HG03378 (cell line): ENCODE results near the gene SPATS2.

Source experiments
- ATAC-seq: cut with Tn5 transposase; IDR thresholded peaks from one replicate; pipeline ENCODE4 v1.9.1; 2021; ENCODE audit warnings: mild to moderate bottlenecking, moderate library complexity; ENCODE audit not compliant: unreplicated experiment

The SPATS2 gene

GRCh38 chr12:49335955-49336644, 31.2 kb upstream of the SPATS2 start:
- ATAC-seq, result no peak

GRCh38 chr12:49336645-49337584, 30.3 kb upstream of the SPATS2 start, which contains the start of gene C1QL4:
Gene C1QL4, minus strand, starts transcription at chr12:49337188. Its CDS starts 711 bp downstream, at chr12:49336477.
- no peak for ATAC-seq

- ATAC-seq, result no peak
Measured at GRCh38 chr12:49338830-49339463, 28.3 kb upstream of the SPATS2 start.

DNA sequence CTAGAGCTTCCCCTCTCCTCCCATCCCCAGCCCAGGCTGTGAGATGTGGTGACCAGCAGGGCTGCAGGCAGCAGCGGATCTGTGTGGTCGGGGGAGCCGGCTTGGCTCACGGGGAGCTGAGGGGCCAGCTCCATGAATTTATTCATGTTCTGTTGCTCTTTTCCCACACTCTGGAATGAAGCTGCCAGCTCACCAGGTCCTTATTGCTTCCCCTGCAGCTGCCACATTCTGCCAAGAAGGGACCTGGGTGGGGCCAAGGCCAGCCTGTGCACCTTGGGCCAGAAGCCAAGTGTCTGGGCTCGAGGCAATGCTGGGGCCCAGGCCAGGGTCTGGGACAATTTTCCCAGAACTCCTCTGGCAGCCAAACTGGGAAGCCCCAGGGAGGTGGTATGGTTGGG, 27.8 kb upstream of the SPATS2 start:
- ATAC-seq, result no peak

GRCh38 chr12:49340095-49340870, 27.0 kb upstream of the SPATS2 start:
- no peak for ATAC-seq

DNA sequence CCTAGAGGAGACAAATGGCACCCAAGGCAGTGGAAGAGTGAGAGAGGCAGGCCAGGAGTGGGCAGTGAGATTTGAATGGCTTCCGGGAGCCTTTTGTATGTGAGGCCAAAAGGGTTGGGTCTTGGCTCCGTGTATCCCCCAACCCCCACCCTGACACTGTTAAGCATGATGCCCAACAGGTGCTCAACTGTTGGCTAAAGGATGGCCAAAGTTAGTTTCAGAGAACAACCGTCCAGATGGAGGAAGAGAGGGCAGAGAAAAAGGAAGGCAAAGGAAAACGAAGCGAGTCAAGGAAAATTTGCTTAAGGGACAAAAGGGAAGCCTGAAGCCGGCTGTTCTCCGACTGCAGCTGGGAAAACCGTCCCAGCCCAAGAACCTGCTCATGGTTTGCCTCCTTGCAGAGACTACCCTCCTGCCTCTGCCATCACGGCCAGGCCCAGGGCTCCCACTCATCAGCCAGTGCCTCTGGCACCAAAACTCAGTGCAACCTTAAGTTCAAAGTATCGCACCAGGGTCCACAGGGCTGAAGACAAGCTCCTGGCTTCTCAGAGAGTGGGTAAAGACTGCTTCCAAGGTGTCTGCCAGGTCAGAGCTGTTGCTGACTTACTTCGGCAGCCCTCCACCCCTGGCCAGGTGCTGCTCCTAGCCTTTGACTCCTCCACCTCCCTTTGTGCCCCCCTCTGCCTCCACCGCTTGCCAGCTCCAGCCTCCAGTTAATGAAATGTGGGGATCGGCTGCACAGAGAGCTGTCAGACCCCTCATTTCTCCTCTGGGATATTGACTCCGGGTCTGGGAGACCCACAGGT, 26.1 kb upstream of the SPATS2 start:
- no peak for ATAC-seq

DNA sequence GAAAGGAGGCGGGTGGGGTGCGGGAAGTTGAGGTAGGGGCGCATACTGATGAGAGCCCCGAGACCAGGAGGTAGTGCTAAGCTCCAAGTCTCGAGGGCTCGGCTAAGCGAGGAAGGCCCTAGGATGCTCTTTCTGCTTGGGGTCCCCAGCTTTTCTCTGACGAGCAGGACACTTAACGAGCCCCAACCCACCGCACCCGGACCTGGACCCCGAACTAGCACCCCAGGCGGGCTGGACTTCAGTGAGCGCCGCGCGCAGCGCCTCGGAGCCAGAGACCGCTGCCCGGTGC, 25.5 kb upstream of the SPATS2 start:
- no peak for ATAC-seq

DNA sequence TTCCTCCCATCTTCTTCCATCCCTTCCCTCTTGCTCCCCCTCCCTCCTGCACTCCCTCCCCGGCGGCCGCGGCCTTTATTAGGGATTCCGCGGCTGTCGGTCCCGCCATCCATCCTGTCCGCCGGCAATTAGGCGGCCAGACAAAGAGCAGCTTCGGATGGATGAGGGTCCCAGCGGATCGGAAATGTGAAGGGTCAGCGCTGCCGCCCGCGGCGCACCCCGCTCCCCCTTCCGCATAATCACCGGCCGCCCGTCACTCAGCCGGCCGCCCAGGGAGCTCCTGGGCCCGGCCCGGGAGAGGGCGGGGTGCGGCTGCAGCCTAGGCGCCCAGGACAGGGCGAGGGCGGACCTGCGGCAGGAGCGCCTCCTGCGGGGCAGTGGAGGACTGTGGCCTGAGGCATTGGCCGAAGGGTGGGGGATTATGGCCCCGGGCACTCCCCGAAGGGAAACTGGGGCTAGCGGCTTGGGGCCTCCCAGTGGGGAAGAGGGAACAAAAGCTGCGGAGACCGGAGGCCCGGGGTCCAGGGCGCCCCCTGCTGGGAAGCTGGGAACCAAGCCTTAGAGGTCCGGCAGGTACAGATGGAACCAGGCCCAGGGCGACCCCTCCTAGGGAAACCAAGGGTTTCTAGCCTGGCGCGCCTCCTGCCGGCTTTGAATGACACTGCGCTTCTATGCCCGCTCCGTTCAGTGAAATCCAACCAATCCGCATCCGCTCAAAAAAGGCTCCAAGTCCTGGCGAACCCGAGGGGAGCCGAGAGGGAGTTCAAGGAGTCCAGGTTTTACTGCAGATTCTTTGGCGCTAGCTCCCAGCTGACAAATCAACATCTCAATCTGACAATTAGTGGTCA, 25.0 kb upstream of the SPATS2 start:
- peak; percentile 47 for ATAC-seq

DNA sequence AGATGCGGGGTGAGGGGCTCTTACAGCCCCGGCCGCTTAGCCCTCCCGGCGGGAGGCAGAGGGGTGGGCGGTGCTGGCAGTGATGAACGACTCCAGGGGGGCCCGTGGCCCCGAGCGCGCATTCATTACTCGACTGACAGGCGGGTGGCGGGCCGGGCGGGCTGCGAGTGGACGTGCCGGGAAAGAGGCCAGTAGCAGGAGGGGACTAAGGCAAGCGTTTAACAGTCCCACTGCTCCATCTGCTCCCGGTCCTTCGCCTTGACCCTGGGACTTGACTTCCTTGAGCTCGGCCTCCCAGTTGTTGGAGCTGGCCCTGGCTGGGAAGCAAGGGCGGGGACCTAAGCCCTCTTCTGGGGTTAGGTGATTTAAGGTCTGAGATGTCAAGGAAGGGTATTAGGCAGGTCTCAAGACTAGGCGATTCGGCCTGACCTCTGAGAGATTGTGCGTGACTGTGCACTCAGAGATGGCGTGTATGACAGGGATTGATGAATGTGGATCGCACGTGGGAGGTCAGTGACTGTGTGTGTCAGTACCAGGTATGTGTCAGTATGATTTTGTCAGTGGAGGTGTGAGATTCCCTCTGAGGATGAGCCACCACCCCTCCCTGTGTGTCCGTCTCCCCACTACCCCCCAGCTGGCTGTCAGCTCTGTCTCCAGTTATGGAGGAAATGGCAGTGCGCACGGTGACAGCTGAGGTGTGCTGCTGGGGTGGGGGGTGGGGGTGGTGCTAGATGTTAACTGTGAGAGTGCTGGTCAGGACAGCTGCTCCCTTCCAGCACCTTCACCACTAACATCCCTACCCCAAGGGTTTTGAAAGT, 24.1 kb upstream of the SPATS2 start:
- ATAC-seq, result no peak

- no peak for ATAC-seq
Measured at GRCh38 chr12:49344486-49345050, 22.7 kb upstream of the SPATS2 start.

GRCh38 chr12:49345051-49345824, 22.0 kb upstream of the SPATS2 start:
- no peak for ATAC-seq

DNA sequence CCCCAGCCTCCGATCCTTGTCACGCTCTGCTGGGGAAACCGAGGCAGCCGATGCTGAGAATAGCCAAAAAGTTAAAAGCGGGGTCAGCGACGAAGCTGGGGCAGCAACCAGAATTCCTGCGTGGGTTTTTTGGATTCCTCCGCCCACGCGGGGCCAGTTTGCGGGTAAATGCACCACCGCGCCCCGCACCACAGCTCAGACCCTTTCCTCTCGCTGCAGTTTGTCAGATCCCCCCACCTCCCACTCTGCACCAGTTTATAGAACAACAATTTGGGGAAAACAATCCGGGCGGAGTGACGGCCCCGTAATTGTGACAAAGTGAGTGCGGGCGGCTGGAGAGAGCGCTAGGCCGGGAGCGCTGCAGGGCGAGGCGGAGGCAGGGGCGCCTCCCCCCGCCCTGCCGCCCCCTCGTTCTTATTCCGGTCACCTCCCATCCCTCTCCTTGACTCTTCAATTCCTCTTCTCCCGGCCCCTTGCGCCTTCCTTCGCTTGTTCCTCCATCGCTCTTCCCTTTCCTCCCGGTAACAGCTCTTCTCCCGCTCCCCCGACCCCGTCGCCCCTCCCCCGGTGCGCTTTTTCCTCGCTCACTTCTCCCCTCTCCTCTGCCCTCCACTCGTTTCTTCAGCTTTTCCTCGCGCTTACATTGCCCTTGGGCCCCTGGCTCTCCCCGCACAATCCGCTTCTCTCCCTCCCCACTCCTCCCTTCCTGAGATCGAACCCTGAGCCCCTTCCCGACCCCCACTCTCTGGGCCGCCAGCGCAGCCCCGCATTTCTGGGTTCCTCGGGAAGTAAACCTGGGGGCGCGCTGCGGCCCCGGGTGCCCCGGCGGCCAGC, 21.2 kb upstream of the SPATS2 start:
- ATAC-seq, result no peak

- ATAC-seq, result no peak
Measured at GRCh38 chr12:49346659-49347310, 20.5 kb upstream of the SPATS2 start, which contains the start of gene DNAJC22. Gene DNAJC22, plus strand, starts transcription at chr12:49346888. Its CDS starts 1,985 bp downstream, at chr12:49348873.

DNA sequence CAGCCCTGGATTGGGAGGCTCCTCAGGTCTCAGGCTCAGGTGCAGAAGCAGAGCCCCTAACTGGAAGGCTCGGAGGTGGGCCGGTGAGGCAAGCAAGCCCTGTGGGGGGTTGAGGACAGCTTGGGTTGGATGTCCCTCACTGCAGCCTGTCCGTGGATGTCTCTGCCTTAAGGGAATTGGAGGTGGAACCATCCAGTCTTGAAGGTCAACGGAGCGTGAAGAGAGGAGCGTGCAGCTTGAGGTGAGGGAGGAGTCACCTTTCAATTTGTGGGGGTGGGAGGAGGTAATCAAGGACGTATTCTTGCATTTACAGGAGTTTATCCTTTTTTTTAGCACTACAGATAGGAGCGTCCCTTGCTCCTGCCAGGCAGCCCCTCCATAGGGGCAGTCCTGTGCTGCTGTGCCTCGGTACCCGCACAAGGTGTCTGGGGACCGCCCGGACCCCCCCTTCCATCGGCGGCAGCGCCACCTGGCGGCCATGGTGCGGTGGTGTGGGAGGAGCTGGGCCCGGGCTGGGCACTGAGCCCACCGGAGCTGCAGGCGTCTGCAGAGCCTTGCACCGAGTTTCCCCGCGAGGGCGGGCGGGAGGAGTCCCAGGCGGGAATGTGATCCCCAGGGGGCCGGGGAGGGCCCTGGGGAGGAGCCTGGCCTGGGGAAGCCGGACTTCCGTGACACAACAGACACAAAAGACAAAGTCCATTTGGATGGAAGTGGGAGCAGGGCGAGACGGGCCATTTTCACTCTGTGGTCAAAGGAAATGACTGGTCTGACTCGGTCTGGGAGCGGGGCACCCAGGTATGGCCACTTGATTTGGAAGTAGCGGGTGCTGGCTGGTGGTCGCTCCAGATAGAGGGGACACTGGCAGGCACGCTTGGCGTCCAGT, 19.7 kb upstream of the SPATS2 start:
- ATAC-seq, result no peak

DNA sequence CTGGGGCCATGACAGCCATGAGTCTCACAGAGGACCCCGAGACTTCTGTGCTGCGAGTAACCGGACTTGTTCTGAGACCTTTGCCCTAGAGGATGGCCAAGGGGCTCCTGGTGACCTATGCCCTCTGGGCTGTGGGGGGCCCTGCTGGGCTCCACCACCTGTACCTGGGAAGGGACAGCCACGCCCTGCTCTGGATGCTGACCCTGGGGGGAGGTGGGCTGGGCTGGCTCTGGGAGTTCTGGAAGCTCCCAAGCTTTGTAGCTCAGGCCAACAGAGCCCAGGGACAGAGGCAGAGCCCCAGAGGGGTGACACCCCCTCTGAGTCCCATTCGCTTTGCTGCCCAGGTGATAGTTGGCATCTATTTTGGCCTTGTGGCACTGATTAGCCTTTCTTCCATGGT, 18.5 kb upstream of the SPATS2 start:
- ATAC-seq, result no peak
